ENCODE results near the gene CCDC85C. TPM values are rescaled to one million over a fixed set of nuclear protein-coding genes. Genes with fewer than 3 reads are reported as not detected.

Gene CCDC85C
- polyA plus RNA-seq, 1 experiment = 7.2 TPM

DNA sequence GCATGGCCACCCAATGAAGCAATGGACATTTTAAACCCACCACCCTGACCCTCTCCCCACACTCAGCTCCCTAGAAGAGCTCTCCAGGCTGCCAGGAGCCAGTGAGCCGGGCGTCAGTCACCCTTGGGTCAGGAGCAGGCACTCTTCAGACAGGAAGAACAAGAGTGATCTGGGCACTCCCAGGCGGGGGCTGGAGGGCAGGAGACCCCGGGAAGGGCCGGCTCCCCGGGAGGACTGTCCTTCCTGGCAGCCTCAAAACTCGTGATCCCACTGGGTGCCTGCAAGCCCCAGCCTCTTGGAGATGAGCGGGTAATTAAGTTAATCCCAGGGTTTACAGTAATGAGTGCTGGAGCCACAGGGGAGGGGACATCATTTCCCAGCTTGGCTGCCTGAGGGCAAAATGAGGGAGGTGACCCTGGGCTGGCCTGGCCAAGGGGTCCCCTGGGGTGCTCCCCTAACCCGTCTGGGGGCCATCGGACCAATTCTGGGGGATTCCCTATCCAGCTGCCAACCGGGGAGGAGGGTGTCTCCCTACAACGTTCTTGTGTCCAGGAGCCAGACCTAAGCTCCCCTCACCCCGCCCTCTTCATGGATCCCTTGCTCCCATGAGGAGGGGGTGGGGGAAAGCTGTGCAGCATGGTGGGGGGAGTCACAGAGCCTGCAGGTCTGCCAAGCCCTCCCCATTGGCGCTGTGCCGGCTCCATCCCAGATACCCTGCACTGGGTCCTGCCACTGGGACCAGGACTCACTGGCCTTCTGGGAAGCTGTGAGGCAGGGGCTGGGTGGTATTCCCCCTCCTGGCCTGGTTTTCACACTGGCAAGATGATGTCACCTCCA is 63.6 kb downstream of the CCDC85C start:
- Histone ChIP-seq H3K4me3 (ENCODE audit: low read depth, low read length) (no peak overlapping the region), H3K9me3 (ENCODE audit: control insufficient read depth, insufficient read depth, low read length) (no peaks in the 10 kb centered on the region; the same call in 1 of the 2 replicates), H3K27me3 (ENCODE audit: control insufficient read depth, insufficient read depth, low read length) (no peaks in the 10 kb centered on the region), H3K27ac (ENCODE audit: low read depth, low read length) (no peak overlapping the region)
- ChIA-PET CTCF (no interaction called here), POLR2A (interaction anchor here (1.0 kb wide), 1 partner anchor 144 kb away, joined by 3 read pairs; the partner anchor contains the start of gene CYP46A1)
- DNase-seq (ENCODE audit: low read depth, low spot score) = no peak
- TF ChIP-seq, protein P1, sequence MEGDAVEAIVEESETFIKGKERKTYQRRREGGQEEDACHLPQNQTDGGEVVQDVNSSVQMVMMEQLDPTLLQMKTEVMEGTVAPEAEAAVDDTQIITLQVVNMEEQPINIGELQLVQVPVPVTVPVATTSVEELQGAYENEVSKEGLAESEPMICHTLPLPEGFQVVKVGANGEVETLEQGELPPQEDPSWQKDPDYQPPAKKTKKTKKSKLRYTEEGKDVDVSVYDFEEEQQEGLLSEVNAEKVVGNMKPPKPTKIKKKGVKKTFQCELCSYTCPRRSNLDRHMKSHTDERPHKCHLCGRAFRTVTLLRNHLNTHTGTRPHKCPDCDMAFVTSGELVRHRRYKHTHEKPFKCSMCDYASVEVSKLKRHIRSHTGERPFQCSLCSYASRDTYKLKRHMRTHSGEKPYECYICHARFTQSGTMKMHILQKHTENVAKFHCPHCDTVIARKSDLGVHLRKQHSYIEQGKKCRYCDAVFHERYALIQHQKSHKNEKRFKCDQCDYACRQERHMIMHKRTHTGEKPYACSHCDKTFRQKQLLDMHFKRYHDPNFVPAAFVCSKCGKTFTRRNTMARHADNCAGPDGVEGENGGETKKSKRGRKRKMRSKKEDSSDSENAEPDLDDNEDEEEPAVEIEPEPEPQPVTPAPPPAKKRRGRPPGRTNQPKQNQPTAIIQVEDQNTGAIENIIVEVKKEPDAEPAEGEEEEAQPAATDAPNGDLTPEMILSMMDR (IDR thresholded peaks at IDR 0.05; ENCODE audit: low read depth, low read length) = no peak

DNA sequence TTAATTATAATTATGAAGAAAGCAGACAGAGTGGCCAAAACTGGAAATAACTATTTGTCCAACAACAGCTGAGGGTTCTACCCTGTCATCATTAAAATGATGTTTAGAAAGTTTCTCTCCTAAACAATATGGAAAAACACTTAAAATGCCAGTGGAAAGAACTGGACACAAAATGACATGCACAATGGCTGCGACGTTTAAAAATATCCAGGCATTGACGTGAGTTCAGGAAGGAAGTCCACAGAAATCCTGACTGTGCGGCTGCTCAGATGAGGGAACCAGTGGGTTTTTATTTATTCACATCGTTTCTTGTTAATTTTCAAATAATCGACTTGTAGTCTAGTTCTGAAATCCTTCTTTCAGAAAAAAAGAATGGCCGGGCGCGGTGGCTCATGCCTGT is 64.5 kb downstream of the CCDC85C start:
- TF ChIP-seq, protein P1 (IDR thresholded peaks at IDR 0.05; ENCODE audit: low read depth, low read length) = no peak
- no peak for DNase-seq (ENCODE audit: low read depth, low spot score)
- no peak overlapping the region for H3K4me3 ChIP-seq (ENCODE audit: low read depth, low read length)
- ChIA-PET POLR2A (no interaction called here), CTCF (interaction anchor here (0.6 to 0.7 kb wide), 2 partner anchors 15 to 37 kb away, joined by 3 read pairs; no protein-coding TSS in a partner anchor)
- H3K27ac ChIP-seq (ENCODE audit: low read depth, low read length) = no peak overlapping the region
- no peaks in the 10 kb centered on the region; the same call in 1 of the 2 replicates for H3K9me3 ChIP-seq (ENCODE audit: control insufficient read depth, insufficient read depth, low read length)
- no peaks in the 10 kb centered on the region for H3K27me3 ChIP-seq (ENCODE audit: control insufficient read depth, insufficient read depth, low read length)

DNA sequence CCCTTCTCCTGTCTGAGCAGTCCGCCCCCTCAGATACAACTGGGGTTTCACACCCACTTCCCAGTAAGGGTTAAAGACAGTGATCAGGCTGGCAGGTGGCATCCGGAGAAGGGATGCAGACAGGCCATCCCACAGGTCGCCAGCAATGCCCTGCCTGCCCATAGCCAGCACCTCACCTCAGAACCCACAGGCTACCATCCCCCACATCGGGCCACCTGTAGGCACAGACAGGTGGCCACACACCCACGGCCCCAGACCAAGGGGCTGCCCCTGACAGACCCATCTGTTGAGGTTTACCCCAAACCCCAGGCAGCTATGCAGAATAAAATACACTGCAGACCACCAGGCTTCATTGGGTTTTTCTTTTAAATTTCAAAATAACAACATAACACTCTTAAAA is 65.3 kb downstream of the CCDC85C start:
- no peak for DNase-seq (ENCODE audit: low read depth, low spot score)
- Histone ChIP-seq H3K27me3 (ENCODE audit: control insufficient read depth, insufficient read depth, low read length) (no peaks in the 10 kb centered on the region), H3K9me3 (ENCODE audit: control insufficient read depth, insufficient read depth, low read length) (no peaks in the 10 kb centered on the region; the same call in 1 of the 2 replicates), H3K27ac (ENCODE audit: low read depth, low read length) (no peak overlapping the region), H3K4me3 (ENCODE audit: low read depth, low read length) (no peak overlapping the region)
- ChIA-PET POLR2A (interaction anchor here (1.2 kb wide), 1 partner anchor 10 kb away, joined by 3 read pairs; no protein-coding TSS in a partner anchor), CTCF (interaction anchor here (0.7 to 1.0 kb wide), 2 partner anchors 37 to 123 kb away, joined by 3 read pairs; no protein-coding TSS in a partner anchor)
- TF ChIP-seq, protein P1 (IDR thresholded peaks at IDR 0.05; ENCODE audit: low read depth, low read length) = no peak

- TF ChIP-seq, protein P1 (IDR thresholded peaks at IDR 0.05; ENCODE audit: low read depth, low read length) = peak; percentile 21; the same call in 1 of the 2 replicates
- Histone ChIP-seq H3K4me3 (ENCODE audit: low read depth, low read length) (no peak overlapping the region), H3K27me3 (ENCODE audit: control insufficient read depth, insufficient read depth, low read length) (no peaks in the 10 kb centered on the region), H3K27ac (ENCODE audit: low read depth, low read length) (no peak overlapping the region), H3K9me3 (ENCODE audit: control insufficient read depth, insufficient read depth, low read length) (no peaks in the 10 kb centered on the region; the same call in 1 of the 2 replicates)
- no peak for DNase-seq (ENCODE audit: low read depth, low spot score)
- POLR2A ChIA-PET = interaction anchor here (1.2 kb wide), 1 partner anchor 10 kb away, joined by 3 read pairs; no protein-coding TSS in a partner anchor
- CTCF ChIA-PET = interaction anchor here (1.0 kb wide), 1 partner anchor 122 kb away, joined by 3 read pairs; no protein-coding TSS in a partner anchor
These were observed 65.7 kb downstream of the CCDC85C start for GRCh38 chr14:99538275-99538674.

GRCh38 chr14:99537399-99537798 is 66.6 kb downstream of the CCDC85C start:
- ChIA-PET CTCF (interaction anchor here (1.3 to 1.9 kb wide), 2 partner anchors 18 to 25 kb away, joined by 4 to 7 read pairs; no protein-coding TSS in a partner anchor), POLR2A (interaction anchor here (1.0 to 1.2 kb wide), 3 partner anchors 11 to 37 kb away, joined by 3 read pairs; no protein-coding TSS in a partner anchor)
- no peaks in the 10 kb centered on the region for H3K27me3 ChIP-seq (ENCODE audit: control insufficient read depth, insufficient read depth, low read length)
- no peaks in the 10 kb centered on the region; the same call in 1 of the 2 replicates for H3K9me3 ChIP-seq (ENCODE audit: control insufficient read depth, insufficient read depth, low read length)
- no peak overlapping the region for H3K4me3 ChIP-seq (ENCODE audit: low read depth, low read length)
- peak overlapping the region; percentile 52 for H3K27ac ChIP-seq (ENCODE audit: low read depth, low read length)
- DNase-seq (ENCODE audit: low read depth, low spot score) = peak; percentile 41
- TF ChIP-seq, protein P1 (IDR thresholded peaks at IDR 0.05; ENCODE audit: low read depth, low read length) = no peak

Measured in AG04450 (cell line).